Memory B cell (primary cell): ENCODE measurements around the gene PRKAG2.
"Not testable (repeated sequence)": the region's sequence is repeated elsewhere in the genome, so short reads cannot be mapped to it uniquely, and the experiment has no call there.

ENCODE experiments used
- ATAC-seq: fragments of 150-1000 bp; cut with Tn5 transposase; 2 replicates; pipeline ENCODE4 v1.10.0; 2021; ENCODE audit warnings: low read depth, mild to moderate bottlenecking, moderate library complexity
- DNase-seq, 2 donors: peaks; one replicate each; pipeline ENCODE4 v3.0.0; 2022; ENCODE audit warnings: low spot score in 2 of 2
- H3K27ac Mint-ChIP-seq: one replicate; pipeline ENCODE4 v1.8.0; 2022; ENCODE audit warnings: mild to moderate bottlenecking, moderate library complexity, mixed read lengths
- H3K27me3 Mint-ChIP-seq: one replicate; pipeline ENCODE4 v1.8.0; 2022; ENCODE audit warnings: mixed read lengths
- H3K36me3 Mint-ChIP-seq: one replicate; pipeline ENCODE4 v1.8.0; 2022; ENCODE audit warnings: mild to moderate bottlenecking, mixed read lengths
- H3K4me1 Mint-ChIP-seq: one replicate; pipeline ENCODE4 v1.8.0; 2022; ENCODE audit warnings: mixed read lengths
- H3K4me3 Mint-ChIP-seq: one replicate; pipeline ENCODE4 v1.8.0; 2022; ENCODE audit warnings: mild to moderate bottlenecking, moderate library complexity, mixed read lengths
- H3K9me3 Mint-ChIP-seq: one replicate; pipeline ENCODE4 v1.8.0; 2022; ENCODE audit warnings: mixed read lengths

Gene PRKAG2

DNA sequence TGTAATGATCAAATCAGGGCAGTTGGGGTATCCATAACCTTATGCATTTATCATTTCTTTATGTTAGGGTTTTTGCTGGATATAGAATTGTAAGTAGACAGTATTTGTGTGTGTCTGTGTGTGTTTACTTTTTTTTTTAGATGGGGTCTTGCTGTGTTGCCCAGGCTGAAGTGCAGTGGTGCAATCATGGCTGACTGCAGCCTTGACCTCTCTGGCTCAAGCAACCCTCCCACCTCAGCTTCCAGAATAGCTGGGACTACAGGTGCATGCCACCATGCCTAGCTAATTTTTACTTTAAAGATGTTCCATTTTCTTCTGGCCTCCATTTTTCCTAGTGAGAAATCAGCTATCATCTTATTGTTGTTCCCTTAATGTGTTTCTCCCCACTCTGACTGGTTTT lies 347.1 kb downstream of the PRKAG2 start:
- peaks cover 10% of the 10 kb centered on the region for H3K9me3 Mint-ChIP-seq
- no peaks in the 10 kb centered on the region for H3K4me1 Mint-ChIP-seq
- no peak overlapping the region for H3K4me3 Mint-ChIP-seq
- H3K36me3 Mint-ChIP-seq = peaks cover 4% of the 10 kb centered on the region
- ATAC-seq (no peak), DNase-seq (no peak)
- H3K27ac Mint-ChIP-seq = no peak overlapping the region
- H3K27me3 Mint-ChIP-seq = peaks cover 8% of the 10 kb centered on the region

DNA sequence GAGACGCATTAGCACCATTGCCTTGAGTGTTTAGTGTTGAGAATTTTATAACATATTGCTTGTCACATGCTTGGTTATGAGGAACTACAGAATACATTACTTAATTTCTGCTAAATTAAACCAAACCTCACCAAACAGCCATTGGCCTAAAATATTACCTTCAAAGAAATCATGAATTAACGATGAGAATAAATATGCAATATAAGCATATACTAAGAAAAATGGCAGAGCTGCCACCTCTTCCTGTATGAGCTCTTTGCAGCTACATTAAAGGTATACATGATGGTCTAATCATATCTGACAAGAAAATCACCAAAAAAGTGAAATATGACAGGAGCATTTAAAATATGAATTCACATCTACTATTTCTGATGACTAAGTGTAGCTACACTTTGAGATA lies 352.1 kb downstream of the PRKAG2 start:
- Mint-ChIP-seq H3K4me1 (no peaks in the 10 kb centered on the region), H3K4me3 (no peak overlapping the region)

DNA sequence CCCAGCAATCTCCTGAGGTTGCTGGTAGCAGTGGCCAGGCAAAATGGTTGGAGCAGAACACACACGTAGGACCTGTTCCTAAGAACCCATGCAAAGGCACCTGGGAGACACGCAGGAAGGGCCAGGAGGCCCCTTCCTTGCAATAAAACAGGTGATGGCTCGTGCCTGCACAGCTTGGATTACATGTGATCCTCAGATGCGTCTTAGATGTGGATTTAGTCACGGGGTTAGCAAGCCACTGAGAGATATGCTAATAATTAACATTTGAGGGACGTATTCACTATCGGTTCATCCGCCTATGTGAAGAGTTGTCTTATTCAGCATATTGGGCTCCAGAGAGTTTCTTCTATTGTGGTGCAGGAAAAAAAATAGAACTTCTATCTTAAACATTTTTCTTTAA lies 352.6 kb downstream of the PRKAG2 start:
- no peaks in the 10 kb centered on the region for H3K27me3 Mint-ChIP-seq
- DNase-seq = no peak
- no peak overlapping the region for H3K4me3 Mint-ChIP-seq
- no peak overlapping the region for H3K27ac Mint-ChIP-seq
- no peak for ATAC-seq
- no peaks in the 10 kb centered on the region for H3K9me3 Mint-ChIP-seq
- H3K4me1 Mint-ChIP-seq = no peaks in the 10 kb centered on the region
- H3K36me3 Mint-ChIP-seq = no peaks in the 10 kb centered on the region

More for the DNA sequence above, 352.1 kb downstream of the PRKAG2 start:
- no peak overlapping the region for H3K27ac Mint-ChIP-seq
- H3K9me3 Mint-ChIP-seq = no peaks in the 10 kb centered on the region
- peaks cover 2% of the 10 kb centered on the region for H3K36me3 Mint-ChIP-seq
- DNase-seq = no peak
- ATAC-seq = no peak
- no peaks in the 10 kb centered on the region for H3K27me3 Mint-ChIP-seq

DNA sequence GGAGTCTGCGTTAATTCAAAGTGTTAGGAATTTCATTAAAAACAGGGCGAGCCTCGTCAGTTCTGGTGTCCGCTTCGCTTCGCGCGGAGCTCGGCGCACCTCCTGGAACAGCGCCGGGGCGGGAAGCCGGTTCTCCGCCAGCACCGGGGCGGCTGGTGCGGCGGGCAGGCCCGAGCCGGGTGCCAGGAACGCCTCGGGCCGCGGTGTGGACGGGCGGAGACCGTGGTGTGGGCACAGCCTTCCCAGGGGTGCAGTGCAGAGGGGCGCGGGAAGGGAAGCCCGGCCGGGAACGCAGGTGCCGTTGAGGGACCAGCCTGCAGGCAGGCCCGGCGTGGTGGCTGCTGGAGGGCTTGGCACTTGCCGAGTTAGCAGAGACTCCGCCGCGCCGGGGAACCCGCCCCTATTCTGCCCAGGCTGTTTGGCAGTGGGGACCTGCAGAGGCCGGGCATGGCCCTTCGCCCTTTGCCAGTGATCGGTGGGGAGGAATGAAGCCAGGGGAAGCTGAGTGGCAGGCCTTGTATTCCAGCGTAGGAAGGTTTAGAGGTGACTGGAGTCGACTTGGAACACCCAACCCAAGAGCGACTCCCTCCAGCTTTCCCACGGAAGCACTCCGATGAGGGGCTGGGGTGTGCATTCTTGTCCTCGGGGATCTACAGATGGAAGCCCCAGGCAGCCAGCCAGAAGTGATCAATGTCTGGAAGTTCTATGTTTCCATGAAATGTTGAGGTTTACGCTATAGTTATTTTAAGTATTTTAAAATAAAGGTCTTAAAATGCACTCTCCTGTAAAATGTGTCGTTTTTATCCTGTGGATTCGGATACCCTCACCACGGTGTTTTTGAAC lies 356.3 kb downstream of the PRKAG2 start:
- H3K4me3 Mint-ChIP-seq = peak overlapping the region; percentile 81
- H3K9me3 Mint-ChIP-seq = no peaks in the 10 kb centered on the region
- peaks cover 21% of the 10 kb centered on the region for H3K4me1 Mint-ChIP-seq
- peak overlapping the region; percentile 94 for H3K27ac Mint-ChIP-seq
- no peak for ATAC-seq
- no peak for DNase-seq
- H3K36me3 Mint-ChIP-seq = no peaks in the 10 kb centered on the region
- H3K27me3 Mint-ChIP-seq = no peaks in the 10 kb centered on the region

DNA sequence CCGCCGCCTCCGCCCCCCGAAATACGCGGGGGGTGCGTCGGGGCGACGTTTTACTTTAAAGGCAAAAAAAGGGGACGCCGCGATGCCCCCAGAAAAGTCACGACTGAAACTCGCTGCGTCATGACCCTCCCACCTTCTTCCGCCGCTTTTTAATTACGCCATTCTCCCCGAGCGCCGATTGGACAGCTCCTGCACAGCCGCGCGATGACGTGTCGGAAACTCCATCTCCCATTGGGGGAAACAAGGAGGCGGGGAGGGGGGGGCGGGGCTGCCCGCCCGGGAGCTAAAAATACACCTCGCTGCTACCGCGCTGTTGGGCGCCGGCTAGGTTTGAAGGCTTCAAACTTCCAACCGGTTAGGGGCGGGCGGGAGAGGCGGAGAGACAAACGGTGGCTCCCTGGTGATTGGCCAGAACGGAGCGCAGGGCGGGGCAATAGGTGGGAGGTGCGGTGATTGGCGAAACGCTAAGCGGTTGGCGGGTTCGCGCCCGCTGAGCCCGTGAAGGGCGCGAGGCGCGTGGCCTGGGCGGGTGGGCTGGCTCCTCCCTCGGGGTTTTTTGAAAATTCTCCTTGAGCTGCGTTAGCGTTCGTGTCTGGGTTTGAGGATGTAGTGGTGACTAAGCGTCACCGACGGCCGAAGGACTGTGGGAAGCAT lies 357.0 kb downstream of the PRKAG2 start, which contains the start of gene RHEB:
RHEB (minus strand) TSS at position 131 of the 654 bp plus-strand sequence. CDS start 384 bp downstream, outside the sequence.
- Mint-ChIP-seq H3K4me3 (peak within 1 kb of the TSS; percentile 81), H3K9me3 (no peaks in the 10 kb centered on the region), H3K36me3 (peaks cover 3% of the 10 kb centered on the region), H3K4me1 (peaks cover 27% of the 10 kb centered on the region), H3K27me3 (no peaks in the 10 kb centered on the region), H3K27ac (peak within 1 kb of the TSS; percentile 94)
- ATAC-seq (peak; percentile 78), DNase-seq (peak; percentile 92 to 98)

DNA sequence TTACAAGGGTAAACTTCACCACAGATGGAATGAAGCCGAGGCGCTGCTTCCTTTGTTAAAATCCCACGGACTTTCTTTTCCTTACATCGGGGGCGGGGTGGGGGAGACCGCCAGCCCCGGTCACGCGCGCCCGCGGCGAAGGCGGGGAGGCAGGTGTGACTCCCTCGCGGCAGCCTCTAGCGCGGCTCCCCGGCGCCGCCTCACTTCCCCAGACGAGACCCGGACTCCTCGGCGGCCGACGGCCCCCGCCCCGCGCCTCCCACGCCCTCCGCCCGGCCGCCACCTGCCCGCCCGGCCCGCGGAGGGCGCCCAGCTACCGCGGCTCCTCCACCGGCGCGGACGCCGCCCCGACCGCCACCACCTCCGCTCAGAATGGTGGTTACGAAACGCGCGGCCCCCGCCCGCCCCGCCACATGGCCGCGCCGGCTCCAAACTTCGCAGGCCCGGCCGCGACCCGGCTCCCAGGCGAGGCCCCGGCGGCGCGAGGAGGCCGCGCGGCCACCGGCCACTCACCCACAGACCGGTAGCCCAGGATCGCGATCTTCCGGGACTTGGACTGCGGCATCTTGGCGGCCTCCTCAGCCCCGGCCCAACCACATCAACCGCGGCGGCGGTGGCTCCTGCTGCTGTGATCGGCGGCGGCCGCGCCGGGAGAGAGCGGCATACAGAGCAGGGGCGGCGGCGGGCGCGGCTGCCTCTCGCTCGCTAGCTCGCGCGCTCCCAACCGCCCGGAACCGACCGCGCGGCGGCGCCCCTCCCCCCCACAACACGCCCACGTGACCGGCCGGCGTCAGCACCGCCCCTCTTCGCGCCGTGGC lies 357.8 kb downstream of the PRKAG2 start:
- peaks cover 29% of the 10 kb centered on the region for H3K4me1 Mint-ChIP-seq
- peak; percentile 64 to 73 for DNase-seq
- not testable (repeated sequence) for H3K9me3 Mint-ChIP-seq, H3K36me3 Mint-ChIP-seq, H3K27me3 Mint-ChIP-seq
- peak; percentile 61 for ATAC-seq
- peak overlapping the region; percentile 81 for H3K4me3 Mint-ChIP-seq
- H3K27ac Mint-ChIP-seq = peak overlapping the region; percentile 94

DNA sequence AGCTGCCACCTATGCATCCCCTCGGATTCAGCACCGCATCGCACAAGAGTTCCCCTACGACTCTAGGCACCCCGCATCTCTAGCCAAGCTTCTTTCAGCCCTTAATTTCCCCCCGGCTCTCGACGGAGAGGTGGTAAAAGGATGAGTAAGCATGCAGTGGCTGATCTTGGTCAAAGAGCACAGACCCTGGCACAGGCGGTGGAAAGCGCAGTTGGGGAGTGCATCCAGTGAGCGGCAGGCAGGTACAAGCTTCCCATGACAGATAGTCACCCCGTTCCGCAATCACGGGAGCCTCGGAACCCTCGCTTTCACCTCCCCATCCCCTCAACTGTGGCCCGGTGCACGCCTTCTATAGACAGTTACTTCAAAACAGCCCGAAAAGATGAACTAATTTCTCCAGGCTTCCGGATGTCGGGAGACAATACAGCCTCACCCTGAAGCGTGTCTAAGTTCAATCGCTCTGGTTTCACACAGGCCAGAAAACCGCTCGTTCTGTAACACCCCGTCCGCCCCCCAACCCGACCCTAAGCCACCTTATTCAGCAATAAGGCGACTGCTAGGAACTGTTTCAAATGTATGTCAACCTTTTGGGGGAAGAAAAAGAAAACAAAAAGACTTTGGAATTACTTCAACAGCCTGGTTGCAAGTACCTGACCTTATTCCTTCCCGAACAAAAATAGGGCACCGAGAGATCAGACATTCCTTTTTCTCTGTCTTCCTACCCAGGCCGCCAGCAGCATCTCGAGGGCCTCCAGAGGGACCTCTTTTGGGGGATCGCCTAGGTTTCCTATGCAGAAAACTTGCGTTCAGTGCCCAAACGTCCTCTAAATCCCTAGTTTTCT lies 358.6 kb downstream of the PRKAG2 start:
- H3K27me3 Mint-ChIP-seq = no peaks in the 10 kb centered on the region
- H3K4me3 Mint-ChIP-seq = peak overlapping the region; percentile 81
- H3K9me3 Mint-ChIP-seq = no peaks in the 10 kb centered on the region
- ATAC-seq (no peak), DNase-seq (peak; percentile 11 to 32)
- H3K4me1 Mint-ChIP-seq = peaks cover 32% of the 10 kb centered on the region
- H3K27ac Mint-ChIP-seq = peak overlapping the region; percentile 94
- H3K36me3 Mint-ChIP-seq = peaks cover 7% of the 10 kb centered on the region

DNA sequence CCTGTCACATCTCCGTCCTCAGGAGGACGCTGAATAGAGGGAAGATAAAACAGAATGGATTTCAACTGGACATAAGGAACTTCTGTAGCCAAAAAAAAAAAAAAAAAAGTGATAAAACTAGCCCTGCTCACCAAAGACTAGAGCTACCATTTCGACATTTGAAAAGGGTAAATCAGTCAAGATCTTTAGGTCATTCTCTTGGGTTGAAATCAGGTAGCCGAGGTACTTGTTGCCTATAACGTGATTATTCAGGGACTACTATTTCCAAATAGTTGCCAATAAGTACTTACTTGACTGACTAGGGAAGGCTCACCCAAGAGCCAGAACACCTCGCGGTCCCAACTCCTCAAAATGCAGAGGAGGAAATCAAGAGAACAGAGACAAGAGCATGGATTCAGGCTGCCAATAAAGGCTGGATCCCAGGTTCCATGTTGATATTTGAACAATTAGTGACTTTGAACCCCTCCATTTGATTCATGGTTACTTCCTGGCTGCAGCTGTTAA lies 359.3 kb downstream of the PRKAG2 start:
- H3K9me3 Mint-ChIP-seq = no peaks in the 10 kb centered on the region
- DNase-seq (no peak), ATAC-seq (no peak)
- H3K4me3 Mint-ChIP-seq = peak overlapping the region; percentile 81
- no peaks in the 10 kb centered on the region for H3K27me3 Mint-ChIP-seq
- no peak overlapping the region for H3K27ac Mint-ChIP-seq
- peaks cover 7% of the 10 kb centered on the region for H3K36me3 Mint-ChIP-seq
- peaks cover 36% of the 10 kb centered on the region for H3K4me1 Mint-ChIP-seq

DNA sequence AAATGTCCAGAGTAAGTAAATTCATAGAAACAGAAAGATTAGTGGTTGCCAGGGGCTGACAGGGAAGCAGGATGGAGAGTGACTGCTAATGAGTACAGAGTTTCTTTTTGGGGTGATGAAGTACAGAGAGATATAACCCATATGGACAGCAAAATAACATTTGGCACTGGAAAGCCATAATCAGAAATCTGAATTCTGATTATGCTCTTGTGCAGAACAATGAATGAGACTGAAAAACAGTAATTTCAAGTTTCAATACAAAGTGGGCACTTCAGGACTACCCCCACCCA lies 361.7 kb downstream of the PRKAG2 start:
- Mint-ChIP-seq H3K36me3 (peaks cover 7% of the 10 kb centered on the region), H3K4me1 (peaks cover 42% of the 10 kb centered on the region), H3K27ac (peak overlapping the region; percentile 41), H3K27me3 (no peaks in the 10 kb centered on the region), H3K4me3 (no peak overlapping the region), H3K9me3 (no peaks in the 10 kb centered on the region)
- ATAC-seq = no peak
- DNase-seq = no peak

DNA sequence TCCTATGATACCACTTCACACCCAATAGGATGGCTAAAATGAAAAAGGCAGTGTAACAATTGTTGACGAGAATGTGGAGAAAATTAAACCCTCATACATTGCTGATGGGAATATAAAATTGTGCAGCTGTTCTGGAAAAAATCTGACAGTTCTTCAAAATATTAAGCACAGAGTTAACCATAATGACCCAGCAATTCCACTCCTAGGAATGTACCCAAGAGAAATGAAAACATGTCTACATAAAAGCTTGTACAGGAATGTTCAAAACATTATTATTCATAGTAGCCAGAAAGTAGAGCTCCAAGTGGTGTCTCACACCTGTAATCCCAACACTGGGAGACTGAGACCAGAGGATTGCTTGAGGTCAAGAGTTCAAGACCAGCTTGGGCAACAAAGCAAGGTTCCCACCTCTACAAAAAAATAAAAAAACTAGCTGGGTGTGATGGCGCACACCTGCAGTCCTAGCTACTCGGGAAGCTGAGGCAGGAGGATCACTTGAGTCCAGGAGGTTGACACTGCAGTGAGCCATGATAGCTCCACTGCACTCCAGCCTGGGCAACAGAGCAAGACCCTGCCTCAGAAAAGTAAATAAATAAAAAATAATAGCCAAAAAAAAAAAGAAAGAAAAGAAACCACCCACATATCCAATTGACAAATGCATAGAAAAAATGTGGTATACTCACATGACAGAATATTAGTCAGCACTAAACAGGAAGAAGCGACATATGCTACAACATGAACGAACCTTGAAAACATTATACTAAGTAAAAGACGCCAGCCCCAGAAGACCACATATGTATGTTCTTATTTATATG lies 362.2 kb downstream of the PRKAG2 start:
- Mint-ChIP-seq H3K36me3 (peaks cover 7% of the 10 kb centered on the region), H3K4me1 (peaks cover 46% of the 10 kb centered on the region), H3K4me3 (no peak overlapping the region), H3K27ac (peak overlapping the region; percentile 41), H3K27me3 (no peaks in the 10 kb centered on the region), H3K9me3 (no peaks in the 10 kb centered on the region)
- ATAC-seq (no peak), DNase-seq (no peak)

DNA sequence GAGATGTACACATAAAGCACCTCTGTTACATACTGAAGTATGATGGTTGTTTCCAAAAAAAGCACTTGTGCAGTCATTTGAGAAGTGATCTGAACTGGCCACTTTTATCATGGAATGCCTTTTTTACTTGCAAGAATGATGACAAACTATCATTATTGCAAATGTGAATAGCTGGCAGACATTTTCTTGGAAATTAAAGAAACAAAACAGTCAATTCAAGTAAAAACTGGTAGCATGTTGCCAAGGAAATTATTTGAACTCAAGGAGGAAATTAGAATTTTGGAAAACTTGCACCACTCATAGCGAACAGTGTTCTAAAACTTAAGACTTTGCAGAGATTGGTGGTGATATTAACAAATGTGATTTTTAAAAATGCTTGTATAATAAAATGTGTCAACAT lies 363.8 kb downstream of the PRKAG2 start:
- H3K4me1 Mint-ChIP-seq = peaks cover 47% of the 10 kb centered on the region
- DNase-seq (no peak), ATAC-seq (no peak)
- no peak overlapping the region for H3K4me3 Mint-ChIP-seq
- no peaks in the 10 kb centered on the region for H3K27me3 Mint-ChIP-seq
- no peaks in the 10 kb centered on the region for H3K9me3 Mint-ChIP-seq
- H3K36me3 Mint-ChIP-seq = peaks cover 7% of the 10 kb centered on the region
- H3K27ac Mint-ChIP-seq = no peak overlapping the region

DNA sequence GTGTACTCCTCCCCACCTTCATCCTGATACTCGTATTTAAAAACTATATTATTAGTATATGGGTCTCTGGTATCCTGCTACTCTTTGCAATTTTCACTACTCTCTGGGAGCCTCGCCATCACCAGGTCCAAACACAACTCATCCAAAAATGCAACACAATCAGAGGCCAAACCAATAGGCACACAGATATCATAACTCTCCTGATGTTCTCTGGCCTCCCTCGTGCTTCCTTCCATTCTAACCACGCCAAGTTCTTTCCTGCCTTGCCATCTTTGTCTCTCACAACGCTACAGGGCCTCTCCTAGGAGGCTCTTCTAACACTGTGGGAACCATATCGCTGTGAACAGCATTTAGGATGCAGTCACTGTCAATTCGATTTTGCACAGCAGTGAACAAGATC lies 364.6 kb downstream of the PRKAG2 start:
- Mint-ChIP-seq H3K4me1 (peaks cover 42% of the 10 kb centered on the region), H3K9me3 (no peaks in the 10 kb centered on the region), H3K27ac (no peak overlapping the region), H3K4me3 (no peak overlapping the region), H3K36me3 (peaks cover 7% of the 10 kb centered on the region), H3K27me3 (no peaks in the 10 kb centered on the region)
- DNase-seq (no peak), ATAC-seq (no peak)

DNA sequence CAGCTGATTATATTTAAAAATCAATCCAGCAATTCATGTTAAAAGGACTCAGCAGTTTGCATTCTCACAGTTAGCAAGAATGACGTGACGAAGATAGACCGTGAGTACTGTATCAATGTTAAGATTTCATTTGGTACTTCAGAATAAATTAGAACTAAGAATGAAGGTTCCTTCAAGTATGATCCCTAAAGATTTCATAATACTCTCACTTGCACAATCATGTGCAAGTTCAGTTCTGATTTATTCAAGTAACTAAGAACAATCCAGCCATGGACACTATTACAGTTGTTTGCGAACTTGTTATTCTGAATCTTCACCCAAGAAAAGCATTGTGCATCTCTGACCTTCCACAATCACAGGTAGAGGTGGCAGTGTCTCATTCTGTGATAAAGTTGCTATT lies 365.0 kb downstream of the PRKAG2 start:
- no peak for DNase-seq
- H3K27ac Mint-ChIP-seq = no peak overlapping the region
- no peak overlapping the region for H3K4me3 Mint-ChIP-seq
- H3K4me1 Mint-ChIP-seq = peaks cover 45% of the 10 kb centered on the region
- peaks cover 7% of the 10 kb centered on the region for H3K36me3 Mint-ChIP-seq
- ATAC-seq = no peak
- H3K9me3 Mint-ChIP-seq = no peaks in the 10 kb centered on the region
- no peaks in the 10 kb centered on the region for H3K27me3 Mint-ChIP-seq
